Effector memory CD8-positive, alpha-beta T cell (primary cell): ENCODE results near the gene GPER1.

Experiments
- ATAC-seq: fragments of 150-1000 bp; cut with Tn5 transposase; replicated peaks from 2 replicates; pipeline ENCODE4 v1.10.0; 2021; ENCODE audit warnings: mild to moderate bottlenecking, moderate library complexity
- DNase-seq, 3 experiments: peaks; one replicate each; pipeline ENCODE4 v3.0.0; 2021
- H3K27ac Mint-ChIP-seq, 2 donors: one replicate each; pipeline ENCODE4 v1.8.0; 2022; ENCODE audit warnings: mild to moderate bottlenecking in 2 of 2, mixed read lengths in 2 of 2, moderate library complexity in 2 of 2
- H3K27me3 Mint-ChIP-seq, 2 donors: one replicate each; pipeline ENCODE4 v1.8.0; 2022; ENCODE audit warnings: mixed read lengths in 2 of 2
- H3K36me3 Mint-ChIP-seq: one replicate; pipeline ENCODE4 v1.8.0; 2022; ENCODE audit warnings: mild to moderate bottlenecking, moderate library complexity, mixed read lengths; ENCODE audit not compliant: insufficient read depth
- H3K4me1 Mint-ChIP-seq, 2 donors: one replicate each; pipeline ENCODE4 v1.8.0; 2022; ENCODE audit warnings: low read depth in 2 of 2, mixed read lengths in 2 of 2
- H3K4me3 Mint-ChIP-seq, 2 donors: one replicate each; pipeline ENCODE4 v1.8.0; 2022; ENCODE audit warnings: mild to moderate bottlenecking in 2 of 2, mixed read lengths in 2 of 2, moderate library complexity in 2 of 2
- H3K9me3 Mint-ChIP-seq, 2 donors: one replicate each; pipeline ENCODE4 v1.8.0; 2022; ENCODE audit warnings: mixed read lengths in 2 of 2

Gene GPER1

DNA sequence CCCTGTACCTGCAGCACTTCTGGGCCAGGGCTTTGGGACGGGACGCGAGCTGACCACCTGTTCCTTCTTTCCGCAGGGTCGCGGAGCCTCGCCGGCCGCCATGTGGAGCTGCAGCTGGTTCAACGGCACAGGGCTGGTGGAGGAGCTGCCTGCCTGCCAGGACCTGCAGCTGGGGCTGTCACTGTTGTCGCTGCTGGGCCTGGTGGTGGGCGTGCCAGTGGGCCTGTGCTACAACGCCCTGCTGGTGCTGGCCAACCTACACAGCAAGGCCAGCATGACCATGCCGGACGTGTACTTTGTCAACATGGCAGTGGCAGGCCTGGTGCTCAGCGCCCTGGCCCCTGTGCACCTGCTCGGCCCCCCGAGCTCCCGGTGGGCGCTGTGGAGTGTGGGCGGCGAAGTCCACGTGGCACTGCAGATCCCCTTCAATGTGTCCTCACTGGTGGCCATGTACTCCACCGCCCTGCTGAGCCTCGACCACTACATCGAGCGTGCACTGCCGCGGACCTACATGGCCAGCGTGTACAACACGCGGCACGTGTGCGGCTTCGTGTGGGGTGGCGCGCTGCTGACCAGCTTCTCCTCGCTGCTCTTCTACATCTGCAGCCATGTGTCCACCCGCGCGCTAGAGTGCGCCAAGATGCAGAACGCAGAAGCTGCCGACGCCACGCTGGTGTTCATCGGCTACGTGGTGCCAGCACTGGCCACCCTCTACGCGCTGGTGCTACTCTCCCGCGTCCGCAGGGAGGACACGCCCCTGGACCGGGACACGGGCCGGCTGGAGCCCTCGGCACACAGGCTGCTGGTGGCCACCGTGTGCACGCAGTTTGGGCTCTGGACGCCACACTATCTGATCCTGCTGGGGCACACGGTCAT, 30.3 kb upstream of the GPER1 start:
- Mint-ChIP-seq H3K27ac (no peak overlapping the region), H3K36me3 (peaks cover 3% of the 10 kb centered on the region), H3K4me3 (no peak overlapping the region), H3K4me1 (peaks cover 0 to 19% of the 10 kb centered on the region in 2 donors), H3K9me3 (no peaks in the 10 kb centered on the region), H3K27me3 (no peaks in the 10 kb centered on the region)
- ATAC-seq = no peak
- DNase-seq = no peak

- ATAC-seq (no peak), DNase-seq (no peak)
- Mint-ChIP-seq H3K9me3 (no peaks in the 10 kb centered on the region), H3K4me1 (peaks cover 0 to 19% of the 10 kb centered on the region in 2 donors), H3K27ac (peak overlapping the region in 1 of 2 donors; percentile 70), H3K36me3 (peaks cover 3% of the 10 kb centered on the region), H3K4me3 (no peak overlapping the region), H3K27me3 (peaks cover 0 to 1% of the 10 kb centered on the region in 2 donors)
These were observed 29.6 kb upstream of the GPER1 start for GRCh38 chr7:1058311-1058710.

DNA sequence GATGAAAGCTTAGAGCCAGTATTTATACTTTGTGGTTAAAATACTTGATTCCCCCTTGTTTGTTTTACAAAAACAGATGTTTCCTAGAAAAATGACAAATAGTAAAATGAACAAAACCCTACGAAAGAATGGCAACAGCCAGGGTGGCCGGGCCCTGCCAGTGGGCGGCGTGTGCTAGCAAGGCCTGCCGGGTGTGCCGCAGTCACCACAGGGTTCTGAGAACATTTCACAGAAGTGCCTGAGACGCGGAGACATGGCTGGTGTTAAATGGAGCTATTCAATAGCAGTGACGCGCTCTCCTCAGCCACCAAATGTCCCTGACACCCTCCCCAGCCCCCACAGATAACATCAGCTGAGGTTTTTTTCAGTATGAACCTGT, 29.1 kb upstream of the GPER1 start:
- Mint-ChIP-seq H3K27me3 (peaks cover 0 to 6% of the 10 kb centered on the region in 2 donors), H3K27ac (peak overlapping the region in 1 of 2 donors; percentile 70), H3K36me3 (peaks cover 3% of the 10 kb centered on the region), H3K4me3 (peak overlapping the region in 1 of 2 donors; percentile 48), H3K4me1 (peaks cover 0 to 19% of the 10 kb centered on the region in 2 donors), H3K9me3 (no peaks in the 10 kb centered on the region)
- peak; percentile 91 for ATAC-seq
- DNase-seq = peak in 2 of 3 experiments; percentile 18 to 23

DNA sequence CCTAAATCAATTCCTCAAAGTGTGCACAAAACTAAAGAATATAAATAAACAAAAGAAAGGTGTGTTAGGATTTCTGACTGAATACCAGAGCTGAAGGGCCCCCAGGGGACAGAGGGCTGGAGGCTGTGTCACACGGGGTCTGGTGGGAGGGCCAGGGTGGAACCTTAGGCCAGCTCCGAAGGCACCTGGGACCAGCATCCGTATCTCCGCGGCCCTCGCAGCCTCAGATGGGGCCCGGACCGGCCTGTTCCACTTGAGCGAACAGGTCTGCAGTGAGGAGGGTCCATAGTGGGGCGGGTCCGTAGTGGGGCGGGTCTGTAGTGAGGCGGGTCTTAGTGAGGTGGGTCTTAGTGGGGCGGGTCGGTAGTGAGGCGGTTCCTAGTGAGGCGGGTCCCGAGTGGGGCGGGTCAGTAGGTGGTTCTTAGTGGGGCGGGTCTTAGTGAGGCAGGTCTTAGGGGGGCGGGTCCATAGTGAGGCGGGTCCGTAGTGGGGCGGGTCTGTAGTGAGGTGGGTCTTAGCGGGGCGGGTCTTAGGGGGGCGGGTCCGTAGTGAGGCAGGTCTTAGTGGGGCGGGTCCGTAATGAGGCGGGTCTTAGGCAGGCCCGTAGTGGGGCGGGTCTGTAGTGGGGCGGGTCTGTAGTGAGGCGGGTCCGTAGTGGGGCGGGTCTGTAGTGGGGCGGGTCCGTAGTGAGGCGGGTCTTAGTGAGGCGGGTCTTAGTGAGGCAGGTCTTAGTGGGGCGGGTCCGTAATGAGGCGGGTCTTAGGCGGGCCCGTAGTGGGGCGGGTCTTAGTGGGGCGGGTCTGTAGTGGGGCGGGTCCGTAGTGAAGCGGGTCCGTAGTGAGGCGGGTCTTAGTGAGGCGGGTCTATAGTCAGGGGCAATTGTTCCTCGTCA, 28.5 kb upstream of the GPER1 start:
- Mint-ChIP-seq H3K4me3 (peak overlapping the region in 1 of 2 donors; percentile 48), H3K36me3 (peaks cover 3% of the 10 kb centered on the region), H3K27ac (peak overlapping the region in 1 of 2 donors; percentile 70), H3K4me1 (peaks cover 0 to 19% of the 10 kb centered on the region in 2 donors), H3K27me3 (peaks cover 0 to 8% of the 10 kb centered on the region in 2 donors), H3K9me3 (no peaks in the 10 kb centered on the region)
- peak; percentile 24 for ATAC-seq
- DNase-seq = no peak

GRCh38 chr7:1060315-1061072, 27.4 kb upstream of the GPER1 start:
- H3K27me3 Mint-ChIP-seq = peaks cover 0 to 8% of the 10 kb centered on the region in 2 donors
- H3K36me3 Mint-ChIP-seq = peaks cover 3% of the 10 kb centered on the region
- H3K9me3 Mint-ChIP-seq = no peaks in the 10 kb centered on the region
- ATAC-seq (no peak), DNase-seq (no peak)
- no peak overlapping the region for H3K4me3 Mint-ChIP-seq
- H3K4me1 Mint-ChIP-seq = peaks cover 0 to 11% of the 10 kb centered on the region in 2 donors
- peak overlapping the region; percentile 17 to 58 for H3K27ac Mint-ChIP-seq

DNA sequence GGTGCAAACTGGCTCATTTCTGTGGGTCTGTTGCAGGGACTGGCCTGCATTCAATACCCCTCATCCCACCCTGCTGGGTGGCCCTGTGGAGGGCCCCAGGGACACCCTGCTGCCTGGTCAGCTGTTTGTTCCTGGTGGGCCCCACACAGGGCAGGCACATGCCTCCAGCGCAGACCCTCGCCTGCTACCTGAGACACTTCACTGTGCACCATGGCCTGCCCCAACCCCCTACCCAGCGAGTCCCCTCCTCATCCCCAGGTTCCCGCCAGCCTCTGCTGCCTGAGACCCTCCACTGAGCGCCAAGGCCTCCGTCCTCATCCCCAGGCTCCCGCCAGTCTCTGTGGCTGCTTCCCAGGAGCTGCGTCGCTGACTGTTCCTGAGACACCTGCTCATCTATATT, 26.7 kb upstream of the GPER1 start:
- peaks cover 0 to 8% of the 10 kb centered on the region in 2 donors for H3K27me3 Mint-ChIP-seq
- no peaks in the 10 kb centered on the region for H3K9me3 Mint-ChIP-seq
- no peak overlapping the region for H3K4me3 Mint-ChIP-seq
- peaks cover 0 to 11% of the 10 kb centered on the region in 2 donors for H3K4me1 Mint-ChIP-seq
- ATAC-seq = no peak
- H3K27ac Mint-ChIP-seq = peak overlapping the region; percentile 17 to 58
- no peak for DNase-seq
- peaks cover 3% of the 10 kb centered on the region for H3K36me3 Mint-ChIP-seq

- no peak overlapping the region for H3K4me3 Mint-ChIP-seq
- no peak for DNase-seq
- ATAC-seq = no peak
- H3K27ac Mint-ChIP-seq = peak overlapping the region in 1 of 2 donors; percentile 36
- H3K27me3 Mint-ChIP-seq = peaks cover 0 to 8% of the 10 kb centered on the region in 2 donors
- H3K4me1 Mint-ChIP-seq = peaks cover 0 to 11% of the 10 kb centered on the region in 2 donors
- no peaks in the 10 kb centered on the region for H3K9me3 Mint-ChIP-seq
- peaks cover 3% of the 10 kb centered on the region for H3K36me3 Mint-ChIP-seq
These were observed 25.3 kb upstream of the GPER1 start for GRCh38 chr7:1062296-1063294.

DNA sequence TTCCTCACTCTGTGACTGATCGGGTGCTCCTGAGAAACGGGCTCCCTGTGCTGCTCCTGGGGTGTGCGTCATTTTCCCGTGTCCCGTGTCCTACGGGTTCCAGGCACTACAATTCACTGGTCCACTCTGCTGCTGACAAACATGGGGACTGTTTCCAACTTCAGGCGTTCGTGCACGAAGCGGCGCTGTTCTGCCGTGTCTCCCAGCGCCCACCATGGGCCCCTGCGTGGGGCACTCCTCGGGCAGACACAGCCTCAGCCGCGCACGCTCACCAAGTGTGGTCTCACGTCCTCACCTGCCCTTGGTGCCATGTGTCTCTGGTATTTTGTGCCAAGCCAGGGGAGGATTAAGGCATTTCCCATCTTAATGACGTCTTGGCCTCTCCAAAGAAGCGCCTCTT, 24.6 kb upstream of the GPER1 start:
- H3K4me1 Mint-ChIP-seq = peaks cover 0 to 11% of the 10 kb centered on the region in 2 donors
- H3K36me3 Mint-ChIP-seq = peaks cover 3% of the 10 kb centered on the region
- no peak overlapping the region for H3K4me3 Mint-ChIP-seq
- ATAC-seq = no peak
- H3K27ac Mint-ChIP-seq = no peak overlapping the region
- DNase-seq = no peak
- H3K9me3 Mint-ChIP-seq = no peaks in the 10 kb centered on the region
- peaks cover 0 to 8% of the 10 kb centered on the region in 2 donors for H3K27me3 Mint-ChIP-seq

DNA sequence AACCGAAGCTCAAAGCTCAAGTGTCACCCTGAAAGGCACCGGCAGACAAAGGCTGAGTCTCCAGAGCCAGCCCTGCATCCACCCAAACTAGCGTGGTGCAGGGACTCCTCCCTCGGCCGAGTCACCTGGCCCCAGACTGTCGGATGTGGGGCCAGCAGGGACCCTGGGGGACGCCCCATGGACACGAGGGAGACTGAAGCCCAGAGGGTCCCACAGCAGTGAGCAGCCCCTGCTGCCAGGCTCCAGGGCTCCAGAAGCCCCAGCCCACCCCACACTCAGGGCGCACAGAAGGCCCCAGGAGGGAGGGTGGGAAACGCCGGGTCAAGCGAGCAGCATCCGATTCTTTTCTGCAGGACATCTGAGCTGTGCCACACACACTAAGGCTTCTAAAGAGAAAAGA, 23.3 kb upstream of the GPER1 start:
- H3K4me3 Mint-ChIP-seq = no peak overlapping the region

GRCh38 chr7:1065263-1065584, 22.7 kb upstream of the GPER1 start:
- Mint-ChIP-seq H3K9me3 (no peaks in the 10 kb centered on the region), H3K27me3 (peaks cover 0 to 8% of the 10 kb centered on the region in 2 donors), H3K36me3 (no peaks in the 10 kb centered on the region), H3K4me1 (peaks cover 0 to 6% of the 10 kb centered on the region in 2 donors), H3K27ac (no peak overlapping the region), H3K4me3 (peak overlapping the region; percentile 29 to 46)
- no peak for DNase-seq
- no peak for ATAC-seq

More for the DNA sequence above, 23.3 kb upstream of the GPER1 start:
- no peak for ATAC-seq
- H3K27ac Mint-ChIP-seq = no peak overlapping the region
- peaks cover 0 to 8% of the 10 kb centered on the region in 2 donors for H3K27me3 Mint-ChIP-seq
- no peaks in the 10 kb centered on the region for H3K9me3 Mint-ChIP-seq
- no peaks in the 10 kb centered on the region for H3K36me3 Mint-ChIP-seq
- H3K4me1 Mint-ChIP-seq = peaks cover 0 to 6% of the 10 kb centered on the region in 2 donors
- DNase-seq = no peak

DNA sequence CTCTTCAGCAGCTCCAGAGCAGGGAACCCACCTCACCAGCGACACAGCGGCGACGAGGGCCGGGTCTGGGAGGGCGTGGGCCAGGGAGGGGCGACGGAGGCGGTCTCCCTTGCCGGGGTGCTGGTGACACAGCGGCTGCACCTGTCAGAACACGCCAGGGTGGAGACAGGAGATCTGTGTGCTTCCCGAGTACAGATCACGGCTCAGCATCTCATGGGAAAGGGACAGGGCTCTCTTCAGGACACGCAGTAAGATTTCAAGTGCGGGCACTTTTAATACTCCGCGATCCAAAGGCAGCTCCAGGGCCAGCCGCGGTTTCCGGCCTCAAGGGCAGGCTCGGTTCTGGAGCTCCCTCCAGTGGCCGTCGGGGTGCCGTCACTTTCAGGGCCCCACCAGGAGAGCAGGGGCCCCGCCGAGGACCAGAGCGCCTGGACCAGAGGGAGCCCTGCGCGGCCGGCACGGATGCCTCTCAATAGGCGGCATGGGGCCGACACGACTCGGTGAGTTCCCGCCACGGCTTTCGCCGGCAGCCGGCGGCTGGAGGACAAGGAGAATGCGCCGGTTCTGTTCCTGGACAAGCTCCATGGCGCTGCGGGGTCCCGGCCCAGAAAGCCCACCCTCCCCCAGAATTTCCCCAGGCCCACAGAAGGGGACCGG, 22.2 kb upstream of the GPER1 start:
- H3K9me3 Mint-ChIP-seq = no peaks in the 10 kb centered on the region
- no peaks in the 10 kb centered on the region for H3K36me3 Mint-ChIP-seq
- DNase-seq (peak; percentile 80 to 85 (median 83)), ATAC-seq (peak; percentile 98)
- H3K27ac Mint-ChIP-seq = no peak overlapping the region
- H3K4me1 Mint-ChIP-seq = peaks cover 0 to 6% of the 10 kb centered on the region in 2 donors
- peak overlapping the region; percentile 29 to 46 for H3K4me3 Mint-ChIP-seq
- peaks cover 0 to 8% of the 10 kb centered on the region in 2 donors for H3K27me3 Mint-ChIP-seq

GRCh38 chr7:1066242-1066588, 21.7 kb upstream of the GPER1 start:
- Mint-ChIP-seq H3K27me3 (peaks cover 0 to 8% of the 10 kb centered on the region in 2 donors), H3K36me3 (no peaks in the 10 kb centered on the region)

More at GRCh38 chr7:1066242-1066588, 21.7 kb upstream of the GPER1 start:
- peaks cover 0 to 6% of the 10 kb centered on the region in 2 donors for H3K4me1 Mint-ChIP-seq
- H3K9me3 Mint-ChIP-seq = no peaks in the 10 kb centered on the region
- ATAC-seq = no peak
- no peak overlapping the region for H3K27ac Mint-ChIP-seq
- no peak overlapping the region for H3K4me3 Mint-ChIP-seq
- DNase-seq = no peak
